ENCODE results near the gene AK2.

GRCh38 chr1:33086384-33086850, 49.7 kb upstream of the AK2 start:
- TF ChIP-seq CTCF (IDR thresholded peaks at IDR 0.05) (peak; percentile 72), CBX8 (IDR thresholded peaks at IDR 0.05) (no peak), POLR2A (IDR thresholded peaks at IDR 0.05; ENCODE audit: low read length) (no peak), BCL3 (IDR thresholded peaks at IDR 0.05) (no peak), HMGXB4 (CRISPR knock-in tag; IDR thresholded peaks at IDR 0.05; ENCODE audit: borderline replicate concordance) (no peak)

All from A549 (cell line).